Ramos (cell line): Measurements from ENCODE around the gene CCDC91.

Source experiments
- in situ Hi-C: fragments of 300-500 bp; cut with MboI; formaldehyde crosslinking; loops from one replicate; pipeline ENCODE4 v1.14.3; 2022; ENCODE audit warnings: low sequenced_read_pairs; ENCODE audit not compliant: unreplicated experiment

CCDC91 gene

GRCh38 chr12:28500373-28501024 lies 310.2 kb downstream of the CCDC91 start:
- in situ Hi-C loops: no loop called here

GRCh38 chr12:28506271-28506670 lies 316.0 kb downstream of the CCDC91 start:
- in situ Hi-C loops: no loop called here

GRCh38 chr12:28507033-28507432 lies 316.8 kb downstream of the CCDC91 start:
- in situ Hi-C loops: no loop called here

- in situ Hi-C loops: no loop called here
Measured at GRCh38 chr12:28507867-28508266, 317.6 kb downstream of the CCDC91 start.

- in situ Hi-C loops: no loop called here
Measured at GRCh38 chr12:28512406-28512805, 322.1 kb downstream of the CCDC91 start.

GRCh38 chr12:28512876-28513275 lies 322.6 kb downstream of the CCDC91 start:
- in situ Hi-C loops: no loop called here

GRCh38 chr12:28513983-28514382 lies 323.7 kb downstream of the CCDC91 start:
- in situ Hi-C loops: no loop called here

- in situ Hi-C loops: no loop called here
Measured at GRCh38 chr12:28517101-28517500, 326.8 kb downstream of the CCDC91 start.

GRCh38 chr12:28527631-28528249 lies 337.5 kb downstream of the CCDC91 start:
- in situ Hi-C loops: no loop called here

GRCh38 chr12:28535216-28535615 lies 345.0 kb downstream of the CCDC91 start:
- in situ Hi-C loops: no loop called here

GRCh38 chr12:28536088-28536487 lies 345.8 kb downstream of the CCDC91 start:
- in situ Hi-C loops: no loop called here

GRCh38 chr12:28537474-28537873 lies 347.2 kb downstream of the CCDC91 start:
- in situ Hi-C loops: no loop called here

GRCh38 chr12:28539691-28540323 lies 349.6 kb downstream of the CCDC91 start:
- in situ Hi-C loops: no loop called here

- in situ Hi-C loops: no loop called here
Measured at GRCh38 chr12:28540324-28540714, 350.1 kb downstream of the CCDC91 start.

- in situ Hi-C loops: no loop called here
Measured at GRCh38 chr12:28543021-28543890, 353.0 kb downstream of the CCDC91 start.

GRCh38 chr12:28550757-28551704 lies 360.8 kb downstream of the CCDC91 start:
- in situ Hi-C loops: no loop called here

GRCh38 chr12:28552251-28552970 lies 362.2 kb downstream of the CCDC91 start:
- in situ Hi-C loops: no loop called here

GRCh38 chr12:28555748-28556147 lies 365.5 kb downstream of the CCDC91 start:
- in situ Hi-C loops: no loop called here

- in situ Hi-C loops: no loop called here
Measured at GRCh38 chr12:28558250-28558649, 368.0 kb downstream of the CCDC91 start.
